Posterior vena cava (tissue), 2 donors: Measurements from ENCODE around the gene RUBCNL. TPM values are rescaled to one million over a fixed set of nuclear protein-coding genes. Genes with fewer than 3 reads are reported as not detected.

ENCODE experiments used
- DNase-seq: peaks from one replicate; pipeline ENCODE4 v3.0.0-alpha.2; 2020; ENCODE audit warnings: low spot score
- intact Hi-C, 2 donors: fragments of 100-400 bp; cut with DNase I; formaldehyde crosslinking; loops; one replicate each; pipeline versions ENCODE4 v1.14.1 to v1.14.2; 2022 to 2023
- total RNA-seq, 2 donors: library from RNA; stranded (reverse); fragmentation: NEBNext Ultra II Directional; extraction: Animal tissue kit (Norgen Biotek cat#: 25700); gene quantifications; one replicate each; pipeline ENCODE4 v1.2.1, GENCODE V29; 2021
- donor health status: DM: yes; HTN: yes; CAD: no.
- donor health status: DM: yes; HTN: yes; CAD: no.

The RUBCNL gene
- total RNA-seq, 2 donors from 2014 or later = 3.6 to 5.3 TPM

- intact Hi-C loops = no loop called here
- DNase-seq = no peak
Observed at GRCh38 chr13:46345866-46346265, 41.2 kb downstream of the RUBCNL start.

GRCh38 chr13:46345398-46345797 is 41.7 kb downstream of the RUBCNL start:
- intact Hi-C loops = no loop called here
- no peak for DNase-seq

GRCh38 chr13:46343279-46343994 is 43.6 kb downstream of the RUBCNL start:
- intact Hi-C loops = no loop called here
- DNase-seq = no peak

- intact Hi-C loops = no loop called here
- DNase-seq = no peak
Observed at GRCh38 chr13:46342538-46342937, 44.5 kb downstream of the RUBCNL start.

GRCh38 chr13:46341112-46341711 is 45.8 kb downstream of the RUBCNL start:
- no peak for DNase-seq
- intact Hi-C loops = no loop called here

GRCh38 chr13:46340631-46341111 is 46.4 kb downstream of the RUBCNL start:
- intact Hi-C loops = no loop called here
- DNase-seq = no peak

GRCh38 chr13:46340011-46340410 is 47.0 kb downstream of the RUBCNL start:
- no peak for DNase-seq
- intact Hi-C loops = no loop called here

- DNase-seq = no peak
Observed at GRCh38 chr13:46339035-46339666, 47.9 kb downstream of the RUBCNL start.

GRCh38 chr13:46337700-46338099 is 49.4 kb downstream of the RUBCNL start:
- DNase-seq = no peak
- intact Hi-C loops = no loop called here

More at GRCh38 chr13:46339035-46339666, 47.9 kb downstream of the RUBCNL start:
- intact Hi-C loops = no loop called here

- intact Hi-C loops = no loop called here
- no peak for DNase-seq
Observed at GRCh38 chr13:46334035-46334822, 52.8 kb downstream of the RUBCNL start.

- no peak for DNase-seq
- intact Hi-C loops = no loop called here
Observed at GRCh38 chr13:46332772-46333171, 54.3 kb downstream of the RUBCNL start.

GRCh38 chr13:46329624-46330023 is 57.4 kb downstream of the RUBCNL start:
- intact Hi-C loops = no loop called here
- DNase-seq = no peak

- intact Hi-C loops = no loop called here
- DNase-seq = no peak
Observed at GRCh38 chr13:46327246-46327645, 59.8 kb downstream of the RUBCNL start.

GRCh38 chr13:46324976-46325375 is 62.1 kb downstream of the RUBCNL start:
- DNase-seq = no peak
- intact Hi-C loops = no loop called here

GRCh38 chr13:46321494-46322225 is 65.4 kb downstream of the RUBCNL start:
- DNase-seq = no peak
- intact Hi-C loops = no loop called here

- intact Hi-C loops = no loop called here
Observed at GRCh38 chr13:46320821-46321220, 66.2 kb downstream of the RUBCNL start.

GRCh38 chr13:46320406-46320805 is 66.6 kb downstream of the RUBCNL start:
- DNase-seq = no peak
- intact Hi-C loops = no loop called here

More at GRCh38 chr13:46320821-46321220, 66.2 kb downstream of the RUBCNL start:
- no peak for DNase-seq

- DNase-seq = no peak
- intact Hi-C loops = no loop called here
Observed at GRCh38 chr13:46318986-46319385, 68.1 kb downstream of the RUBCNL start.

- DNase-seq = no peak
- intact Hi-C loops = no loop called here
Observed at GRCh38 chr13:46317120-46317519, 69.9 kb downstream of the RUBCNL start.
